Left lung (tissue), 10 donors: ENCODE data around the gene PISD. TPM values are rescaled to one million over a fixed set of nuclear protein-coding genes. Genes with fewer than 3 reads are reported as not detected.
A peak's percentile ranks its signal among the peaks of the same experiment; 100 is the strongest.

ENCODE experiments used
- ATAC-seq: fragments of 200-7000 bp; cut with Tn5 transposase; one replicate; pipeline ENCODE4 v1.9.1; 2020; ENCODE audit warnings: moderate library complexity
- DNase-seq, 4 donors: peaks; one replicate each; pipeline ENCODE4 v3.0.0-alpha.2; 2013 to 2020
- H3K27ac ChIP-seq, 2 donors: fragments of 200-600 bp; sonication (generic) in 1 of 2; one replicate each; pipeline versions ENCODE4 v1.5.0 to v1.8.0; 2020 to 2021
- H3K27me3 ChIP-seq, 2 donors: fragments of 200-600 bp; sonication (generic) in 1 of 2; one replicate each; pipeline versions ENCODE4 v1.5.0 to v1.8.0; 2020 to 2021
- H3K36me3 ChIP-seq, 2 donors: fragments of 200-600 bp; sonication (generic) in 1 of 2; one replicate each; pipeline versions ENCODE4 v1.5.0 to v1.8.0; 2020 to 2021
- H3K4me1 ChIP-seq, 2 donors: fragments of 200-600 bp; one replicate each; pipeline ENCODE4 v1.8.0; 2021
- H3K4me3 ChIP-seq, 2 donors: fragments of 200-600 bp; sonication (generic) in 1 of 2; one replicate each; pipeline versions ENCODE4 v1.5.0 to v1.8.0; 2020 to 2021; ENCODE audit warnings: mild to moderate bottlenecking in 1 of 2
- H3K9me3 ChIP-seq, 2 donors: fragments of 200-600 bp; sonication (generic) in 1 of 2; one replicate each; pipeline versions ENCODE4 v1.5.0 to v1.8.0; 2020 to 2021
- intact Hi-C, 2 donors: fragments of 100-400 bp; cut with DNase I; formaldehyde crosslinking; loops; one replicate each; pipeline versions ENCODE4 v1.11.2 to v1.14.2; 2022
- polyA plus RNA-seq, 6 donors: library from polyadenylated mRNA; unstranded; fragments of 120-200 nt; gene quantifications; one replicate each; pipeline ENCODE4 v1.2.1, GENCODE V29; 2013; ENCODE audit not compliant: insufficient read length in 6 of 6
- total RNA-seq, 2 donors: library from RNA; stranded (reverse); fragmentation: NEBNext Ultra II Directional; extraction: Animal tissue kit (Norgen Biotek cat#: 25700); gene quantifications; one replicate each; pipeline ENCODE4 v1.2.1, GENCODE V29; 2021
- TF ChIP-seq, protein P1 (sequence below), 2 donors: fragments of 200-600 bp; sonication (generic) in 1 of 2; IDR thresholded peaks; one replicate each; pipeline versions ENCODE4 v1.5.0 to v1.8.0; 2021; ENCODE audit warnings: antibody characterized with exemption in 2 of 2
- donor health status: DM: no; HTN: yes; CAD: no.
- donor health status: DM: no; HTN: no; CAD: no.

PISD gene
- total and polyA plus RNA-seq, 8 donors: 22.6 to 60.5 (median 29.0) TPM

DNA sequence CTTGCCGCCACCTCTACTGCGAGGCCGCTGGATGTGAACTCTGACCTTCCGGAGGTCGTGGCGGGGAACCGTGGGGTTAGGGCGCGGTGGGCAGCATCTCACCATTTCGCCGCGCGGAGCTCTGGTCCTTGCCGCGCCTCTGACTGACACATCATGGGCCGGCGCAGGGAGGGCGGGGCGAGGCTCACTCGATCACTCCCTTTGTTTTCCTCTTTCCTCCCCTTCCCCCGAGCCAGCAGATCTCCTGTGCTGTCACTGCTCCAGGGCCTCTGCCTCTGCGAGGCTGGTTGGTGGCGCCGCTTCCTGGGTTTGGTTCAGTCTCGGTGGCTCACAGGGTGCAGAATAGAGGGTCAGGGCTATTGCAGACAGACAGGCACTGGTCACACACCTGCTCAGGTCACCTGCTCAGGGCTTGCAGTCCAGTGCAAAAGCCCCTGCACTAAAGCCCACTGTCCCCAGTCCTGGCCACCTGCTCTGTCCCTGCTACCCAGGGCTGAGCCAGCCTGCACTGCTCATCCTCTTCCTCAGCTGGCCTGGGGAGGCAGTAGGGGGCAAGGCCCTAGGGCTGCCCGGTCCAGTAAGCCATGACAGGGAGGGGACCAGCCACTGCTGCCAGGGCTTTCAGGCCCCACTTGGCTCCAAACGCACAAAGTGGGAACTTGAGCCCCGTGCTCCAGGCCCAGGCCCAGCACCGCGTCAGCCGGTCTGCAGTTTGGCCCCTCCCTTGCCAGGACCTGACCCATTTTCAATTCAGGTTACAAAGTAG, 36.2 kb downstream of the PISD start:
- Histone ChIP-seq H3K27me3 (no peaks in the 10 kb centered on the region), H3K4me3 (no peak overlapping the region), H3K4me1 (peaks cover 24 to 62% of the 10 kb centered on the region in 2 donors), H3K9me3 (no peaks in the 10 kb centered on the region), H3K27ac (peak overlapping the region; percentile 39 to 55), H3K36me3 (peaks cover 0 to 78% of the 10 kb centered on the region in 2 donors)
- TF ChIP-seq, protein P1, sequence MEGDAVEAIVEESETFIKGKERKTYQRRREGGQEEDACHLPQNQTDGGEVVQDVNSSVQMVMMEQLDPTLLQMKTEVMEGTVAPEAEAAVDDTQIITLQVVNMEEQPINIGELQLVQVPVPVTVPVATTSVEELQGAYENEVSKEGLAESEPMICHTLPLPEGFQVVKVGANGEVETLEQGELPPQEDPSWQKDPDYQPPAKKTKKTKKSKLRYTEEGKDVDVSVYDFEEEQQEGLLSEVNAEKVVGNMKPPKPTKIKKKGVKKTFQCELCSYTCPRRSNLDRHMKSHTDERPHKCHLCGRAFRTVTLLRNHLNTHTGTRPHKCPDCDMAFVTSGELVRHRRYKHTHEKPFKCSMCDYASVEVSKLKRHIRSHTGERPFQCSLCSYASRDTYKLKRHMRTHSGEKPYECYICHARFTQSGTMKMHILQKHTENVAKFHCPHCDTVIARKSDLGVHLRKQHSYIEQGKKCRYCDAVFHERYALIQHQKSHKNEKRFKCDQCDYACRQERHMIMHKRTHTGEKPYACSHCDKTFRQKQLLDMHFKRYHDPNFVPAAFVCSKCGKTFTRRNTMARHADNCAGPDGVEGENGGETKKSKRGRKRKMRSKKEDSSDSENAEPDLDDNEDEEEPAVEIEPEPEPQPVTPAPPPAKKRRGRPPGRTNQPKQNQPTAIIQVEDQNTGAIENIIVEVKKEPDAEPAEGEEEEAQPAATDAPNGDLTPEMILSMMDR (IDR thresholded peaks at IDR 0.05): no peak
- DNase-seq (peak in 1 of 4 donors; percentile 79), ATAC-seq (no peak)
- intact Hi-C loops: no loop called here

GRCh38 chr22:31625257-31625640, 36.8 kb downstream of the PISD start:
- TF ChIP-seq, protein P1 (IDR thresholded peaks at IDR 0.05): no peak
- Histone ChIP-seq H3K27me3 (no peaks in the 10 kb centered on the region), H3K9me3 (no peaks in the 10 kb centered on the region), H3K4me3 (no peak overlapping the region), H3K36me3 (peaks cover 0 to 84% of the 10 kb centered on the region in 2 donors), H3K4me1 (peaks cover 23 to 58% of the 10 kb centered on the region in 2 donors), H3K27ac (peak overlapping the region in 1 of 2 donors; percentile 45)
- DNase-seq (no peak), ATAC-seq (no peak)
- intact Hi-C loops: no loop called here

DNA sequence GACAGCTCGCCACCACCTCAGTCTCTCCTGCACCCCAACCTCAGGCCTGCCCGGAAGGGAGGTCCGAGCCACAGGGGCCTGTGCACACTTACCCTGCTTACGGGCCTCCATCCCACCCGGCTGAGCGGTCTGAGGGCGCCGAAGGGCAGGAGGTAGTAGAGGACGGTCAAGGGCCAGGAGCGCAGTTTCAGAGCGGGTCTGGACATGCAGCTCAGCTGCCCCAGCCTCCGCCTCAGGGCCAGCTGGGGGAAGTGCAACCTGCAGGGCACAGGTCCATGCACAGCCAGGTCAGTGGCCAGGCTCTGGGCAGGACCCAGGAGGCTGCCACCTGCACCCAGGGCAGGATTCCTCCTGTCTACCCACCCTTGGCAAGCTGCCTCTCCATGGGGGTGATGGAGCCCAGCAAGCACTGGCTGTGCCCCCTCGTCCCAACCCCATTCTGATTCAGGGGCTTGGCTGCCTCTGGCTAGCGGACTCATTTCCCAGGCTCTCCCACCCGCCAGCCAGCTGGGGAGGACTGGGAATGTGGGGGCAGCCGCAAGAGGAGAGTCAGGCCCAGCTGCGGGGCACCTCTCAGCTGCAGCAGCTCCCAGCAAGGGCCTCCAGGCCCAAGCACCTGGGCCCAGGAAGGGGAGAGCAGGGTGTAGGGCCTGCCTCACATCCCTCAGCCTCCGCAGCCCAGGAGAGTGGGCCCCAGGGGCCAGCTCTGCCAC, 38.3 kb downstream of the PISD start:
- peaks cover 0 to 93% of the 10 kb centered on the region in 2 donors for H3K36me3 ChIP-seq
- no peak overlapping the region for H3K27ac ChIP-seq
- no peak overlapping the region for H3K4me3 ChIP-seq
- TF ChIP-seq, protein P1 (IDR thresholded peaks at IDR 0.05): no peak
- ATAC-seq: no peak
- H3K9me3 ChIP-seq: no peaks in the 10 kb centered on the region
- intact Hi-C loops: no loop called here
- no peaks in the 10 kb centered on the region for H3K27me3 ChIP-seq
- peak in 1 of 4 donors; percentile 75 for DNase-seq
- peaks cover 19 to 44% of the 10 kb centered on the region in 2 donors for H3K4me1 ChIP-seq

- ATAC-seq: no peak
- peaks cover 19 to 37% of the 10 kb centered on the region in 2 donors for H3K4me1 ChIP-seq
- no peaks in the 10 kb centered on the region for H3K27me3 ChIP-seq
- peak in 1 of 4 donors; percentile 11 for DNase-seq
- H3K9me3 ChIP-seq: no peaks in the 10 kb centered on the region
- peaks cover 0 to 93% of the 10 kb centered on the region in 2 donors for H3K36me3 ChIP-seq
- H3K27ac ChIP-seq: no peak overlapping the region
- intact Hi-C loops: no loop called here
- TF ChIP-seq, protein P1 (IDR thresholded peaks at IDR 0.05): no peak
- H3K4me3 ChIP-seq: no peak overlapping the region
These were observed 39.0 kb downstream of the PISD start for GRCh38 chr22:31622980-31623379.

- Histone ChIP-seq H3K27ac (no peak overlapping the region), H3K27me3 (no peaks in the 10 kb centered on the region), H3K36me3 (peaks cover 0 to 93% of the 10 kb centered on the region in 2 donors), H3K4me1 (peaks cover 9 to 28% of the 10 kb centered on the region in 2 donors), H3K4me3 (no peak overlapping the region), H3K9me3 (no peaks in the 10 kb centered on the region)
- DNase-seq: no peak
- ATAC-seq: no peak
- intact Hi-C loops: no loop called here
- TF ChIP-seq, protein P1 (IDR thresholded peaks at IDR 0.05): no peak
These were observed 40.4 kb downstream of the PISD start for GRCh38 chr22:31621507-31622124.
